Activated CD4-positive, alpha-beta T cell treated with anti-CD3 and anti-CD28 coated beads for 1 hour (primary cell): Measurements from ENCODE around the gene NBEA.
"Not testable (repeated sequence)": the region's sequence is repeated elsewhere in the genome, so short reads cannot be mapped to it uniquely, and the experiment has no call there.

Experiments
- DNase-seq: peaks from one replicate; pipeline ENCODE4 v3.0.0-alpha.2; 2020

Gene NBEA

DNA sequence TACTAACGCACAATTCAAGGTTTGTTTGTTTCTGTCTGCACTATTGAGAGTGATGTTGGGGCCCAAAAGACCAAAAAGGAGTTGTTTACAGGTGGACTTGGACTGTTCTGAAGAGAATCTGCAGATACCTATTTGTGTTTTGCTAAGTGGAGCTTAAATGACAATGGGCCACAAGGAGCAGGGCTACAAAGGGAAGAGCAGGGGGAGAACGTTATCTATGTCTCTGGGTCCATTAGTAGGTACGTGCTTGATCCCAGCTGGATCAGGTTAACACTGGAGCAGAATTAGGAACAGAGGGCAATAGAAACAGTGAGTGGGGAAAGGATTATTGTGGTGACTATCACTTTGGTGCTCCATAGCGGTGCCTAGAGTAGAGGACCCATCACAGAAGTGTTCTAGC, 22.5 kb downstream of the NBEA start:
- DNase-seq: no peak

DNA sequence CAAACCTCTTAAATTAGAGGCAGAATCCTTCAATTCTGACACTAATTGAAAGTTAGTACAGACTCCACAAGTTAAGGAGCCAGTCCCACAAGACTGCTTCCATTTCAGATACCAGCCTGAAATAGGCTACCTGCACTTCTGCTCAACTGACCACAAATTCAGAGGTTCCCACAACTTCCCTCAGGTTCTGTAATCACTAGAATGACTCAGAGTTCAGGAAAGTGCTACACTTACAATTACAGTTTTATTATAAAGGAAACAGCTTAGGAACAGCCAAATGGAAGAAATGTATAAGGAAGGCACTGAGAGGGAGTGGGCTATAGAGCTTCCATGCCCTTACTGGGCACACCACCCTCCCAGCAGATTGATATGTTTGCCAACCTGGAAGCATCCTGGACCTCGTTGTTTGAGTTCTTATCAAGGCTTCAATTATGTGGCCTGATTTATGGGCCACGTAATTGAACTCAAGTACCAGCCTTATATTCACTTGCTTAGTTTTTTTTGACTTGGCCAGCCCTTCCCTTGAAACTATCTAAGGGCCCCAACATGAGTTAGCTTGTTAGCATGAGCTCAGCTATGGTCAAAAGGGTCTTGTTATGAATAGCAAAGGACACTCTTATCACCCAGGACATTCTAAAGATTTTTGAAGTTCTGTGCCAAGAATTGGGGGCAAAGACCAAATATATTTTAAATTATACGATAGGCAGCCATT, 25.9 kb downstream of the NBEA start:
- DNase-seq: no peak

DNA sequence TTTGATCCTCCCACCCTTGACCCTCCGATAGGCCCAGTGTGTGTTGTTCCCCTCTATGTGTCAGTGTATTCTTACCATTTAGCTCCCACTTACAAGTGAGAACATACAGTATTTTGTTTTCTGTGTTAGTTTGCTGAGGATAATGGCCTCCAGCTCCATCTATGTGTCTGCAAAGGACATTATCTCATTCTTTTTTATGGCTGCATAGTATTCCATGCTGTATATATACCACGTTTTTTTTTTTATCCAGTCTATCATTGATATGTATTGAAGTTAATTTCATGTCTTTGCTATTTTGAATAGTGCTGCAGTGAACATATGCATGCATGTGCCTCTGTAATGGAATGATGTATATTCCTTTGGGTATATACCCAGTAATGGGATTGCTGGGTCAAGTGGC, 27.5 kb downstream of the NBEA start:
- DNase-seq: not testable (repeated sequence)

DNA sequence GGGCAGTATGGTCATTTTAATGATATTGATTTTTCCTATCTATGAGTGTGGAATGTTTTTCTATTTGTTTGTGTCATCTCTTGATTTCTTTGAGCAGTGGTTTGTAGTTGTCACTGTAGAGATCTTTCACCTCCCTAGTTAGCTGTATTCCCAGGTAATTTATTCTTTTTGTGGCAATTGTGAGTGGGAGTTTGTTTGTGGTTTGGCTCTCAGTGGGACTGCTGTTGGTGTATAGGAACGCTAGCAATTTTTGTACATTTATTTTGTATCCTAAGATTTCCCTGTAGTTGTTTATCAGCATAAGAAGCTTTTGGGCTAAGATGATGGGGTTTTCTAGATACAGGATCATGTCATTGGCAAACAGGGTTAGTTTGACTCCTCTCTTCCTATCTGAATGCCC, 28.9 kb downstream of the NBEA start:
- no peak for DNase-seq

DNA sequence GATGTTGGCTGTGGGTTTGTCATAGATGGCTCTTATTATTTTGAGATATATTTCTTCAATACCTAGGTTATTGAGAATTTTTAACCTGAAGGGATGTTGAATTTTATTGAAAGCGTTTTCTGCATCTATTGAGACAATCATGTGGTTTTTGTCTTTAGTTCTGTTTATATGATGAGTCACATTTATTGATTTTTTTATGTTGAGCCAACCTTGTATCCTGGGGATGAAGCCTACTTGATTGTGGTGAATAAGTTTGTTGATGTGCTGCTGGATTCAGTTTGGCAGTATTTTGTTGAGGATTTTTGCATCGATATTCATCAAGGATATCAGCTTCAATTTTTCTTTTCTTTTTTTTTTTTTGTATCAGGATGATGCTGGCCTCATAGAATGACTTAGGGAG, 29.4 kb downstream of the NBEA start:
- no peak for DNase-seq

DNA sequence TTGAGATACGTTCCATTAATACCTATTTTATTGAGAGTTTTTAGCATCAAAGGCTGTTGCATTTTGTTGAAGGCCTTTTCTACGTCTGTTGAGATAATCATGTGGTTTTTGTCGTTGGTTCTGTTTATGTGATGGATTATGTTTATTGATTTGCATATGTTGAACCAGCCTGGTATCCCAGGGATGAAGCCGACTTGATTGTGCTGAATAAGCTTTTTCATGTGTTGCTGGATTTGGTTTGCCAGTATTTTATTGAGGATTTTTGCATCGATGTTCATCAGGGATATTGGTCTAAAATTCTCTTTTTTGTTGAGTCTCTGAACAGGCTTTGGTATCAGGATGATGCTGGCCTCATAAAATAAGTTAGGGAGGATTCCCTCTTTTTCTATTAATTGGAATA, 43.1 kb downstream of the NBEA start:
- DNase-seq: not testable (repeated sequence)

DNA sequence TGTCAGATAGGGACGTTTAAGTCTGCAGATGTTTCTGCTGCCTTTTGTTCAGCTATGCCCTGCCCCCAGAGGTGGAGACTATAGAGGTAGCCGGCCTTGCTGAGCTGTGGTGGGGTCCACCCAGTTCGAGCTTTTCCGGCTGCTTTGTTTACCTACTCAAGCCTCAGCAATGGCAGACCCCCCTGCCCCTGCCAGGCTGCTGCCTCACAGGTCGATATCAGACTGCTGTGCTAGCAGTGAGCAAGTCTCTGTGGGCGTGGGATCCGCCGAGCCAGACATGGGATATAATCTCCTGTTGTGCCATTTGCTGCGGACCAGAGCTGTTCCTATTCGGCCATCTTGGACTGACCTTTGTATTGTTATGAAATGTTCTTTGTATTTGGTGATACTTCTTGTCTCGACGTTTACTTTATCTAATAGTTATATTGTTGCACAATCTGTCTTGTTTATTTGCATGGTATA, 46.3 kb downstream of the NBEA start:
- no peak for DNase-seq

DNA sequence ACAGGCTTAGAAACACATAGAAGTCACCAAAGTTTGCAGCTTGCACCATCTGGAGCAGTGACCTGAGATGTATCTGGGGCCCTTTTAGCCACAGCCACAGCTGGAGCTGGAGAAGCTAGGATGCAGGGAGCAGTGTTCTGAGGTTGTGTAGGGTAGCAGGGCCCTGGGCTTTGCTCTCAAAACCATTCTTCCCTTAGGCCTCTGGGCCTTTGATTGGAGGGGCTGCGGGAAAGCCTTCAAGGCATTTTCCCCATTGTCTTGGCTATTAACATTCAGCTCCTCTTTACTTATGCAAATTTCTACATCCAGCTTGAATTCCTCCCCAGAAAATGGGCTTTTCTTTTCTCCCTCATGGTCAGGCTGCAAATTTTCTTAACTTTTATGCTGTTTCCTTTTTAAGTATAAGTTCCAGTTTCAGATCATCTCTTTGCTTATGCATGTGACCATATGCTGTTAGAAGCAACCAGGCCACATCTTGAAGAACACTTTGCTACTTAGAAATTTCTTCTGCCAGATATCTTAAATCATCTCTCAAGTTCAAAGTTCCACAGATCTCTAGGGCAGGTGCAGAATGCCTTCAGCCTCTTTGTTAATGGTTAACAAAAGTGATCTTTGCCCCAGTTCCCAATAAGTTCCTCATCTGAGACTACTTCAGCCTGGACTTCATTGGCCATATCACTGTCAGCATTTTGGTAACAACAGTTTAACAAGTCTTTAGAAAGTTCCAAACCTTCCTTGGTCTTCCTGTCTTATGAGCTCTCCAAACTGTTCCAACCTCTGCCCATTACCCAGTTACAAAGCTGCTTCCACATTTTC, 48.5 kb downstream of the NBEA start:
- no peak for DNase-seq

DNA sequence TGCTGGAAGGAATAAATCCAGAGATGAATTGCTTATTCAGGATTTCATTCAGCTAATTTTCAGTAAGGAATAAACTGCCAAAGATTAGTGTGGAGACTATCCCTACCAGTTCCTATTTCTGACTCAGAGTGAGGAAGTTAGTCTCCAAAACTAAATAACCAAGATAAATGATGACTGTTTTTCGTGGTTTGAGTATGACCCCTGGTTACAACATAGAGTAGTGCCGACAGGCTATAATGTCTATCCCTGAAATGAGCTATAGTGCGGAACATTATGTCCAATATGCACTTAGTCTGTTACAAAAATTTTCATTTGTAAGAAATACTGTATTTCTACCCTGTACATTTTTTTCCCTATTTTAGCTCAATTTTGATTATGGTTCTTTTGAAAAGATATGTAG, 51.4 kb downstream of the NBEA start:
- DNase-seq: no peak

DNA sequence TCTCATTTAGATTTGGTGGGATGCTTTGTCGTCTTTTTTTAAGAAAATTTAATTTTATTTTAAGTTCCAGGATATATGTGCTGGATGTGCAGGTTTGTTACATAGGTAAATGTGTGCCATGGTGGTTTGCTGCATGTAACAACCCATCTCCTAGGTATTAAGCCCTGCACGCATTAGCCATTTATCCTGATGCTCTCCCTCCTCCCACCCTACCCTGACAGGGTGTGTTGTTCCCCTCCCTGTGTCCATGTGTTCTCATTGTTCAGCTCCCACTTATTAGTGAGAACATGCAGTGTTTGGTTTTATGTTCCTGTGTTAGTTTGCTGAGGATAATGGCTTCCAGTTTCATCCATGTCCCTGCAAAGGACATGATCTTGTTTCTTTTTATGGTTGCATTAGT, 61.7 kb downstream of the NBEA start:
- not testable (repeated sequence) for DNase-seq

DNA sequence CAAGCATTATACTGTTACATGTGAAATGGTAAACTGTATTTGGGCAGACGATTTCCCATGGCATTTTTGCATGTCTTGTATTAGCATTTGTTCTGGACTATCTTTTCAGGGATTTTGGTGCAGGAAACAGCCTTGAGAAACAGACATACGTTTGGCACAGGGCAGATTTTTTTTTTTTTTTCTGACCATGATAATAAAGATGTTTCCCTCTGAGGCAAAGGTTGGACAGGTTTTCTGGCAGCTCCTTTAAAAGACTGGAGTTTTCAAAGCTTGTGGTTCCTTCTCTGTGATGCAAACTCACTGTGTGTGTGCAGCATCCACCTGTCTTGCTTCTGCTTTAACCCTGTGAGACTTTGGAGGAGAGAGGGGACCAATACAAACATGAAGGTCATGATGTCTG, 63.0 kb downstream of the NBEA start:
- DNase-seq: no peak

DNA sequence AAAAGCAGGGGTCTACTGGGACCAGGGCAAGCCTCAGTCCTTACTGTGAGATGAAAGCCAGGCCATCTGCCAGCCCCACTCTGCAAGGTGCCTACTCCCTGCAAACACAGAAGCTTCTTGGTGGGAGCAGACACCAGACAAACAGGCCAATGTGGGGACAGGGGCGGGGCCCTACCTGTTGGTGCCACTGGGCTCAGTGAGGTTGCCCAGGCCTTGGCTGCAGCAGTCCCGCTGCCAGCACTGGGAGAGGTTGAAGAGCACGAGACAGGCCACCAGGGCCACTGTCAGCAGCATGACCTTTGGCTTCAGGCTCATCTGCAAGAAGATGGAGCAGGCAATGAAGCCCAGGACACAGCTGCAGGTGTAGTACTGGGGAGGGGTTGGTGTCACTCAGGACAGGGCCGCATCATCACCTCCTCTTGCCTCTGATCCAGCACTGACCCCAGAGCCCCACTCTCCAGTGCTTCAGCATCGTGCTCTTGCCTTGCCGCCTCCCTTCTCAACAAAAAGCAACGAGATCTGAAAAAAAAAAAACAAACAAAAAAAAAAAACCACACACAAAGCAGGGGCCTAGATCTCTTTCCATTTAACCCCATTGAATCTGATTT, 72.6 kb downstream of the NBEA start:
- no peak for DNase-seq

DNA sequence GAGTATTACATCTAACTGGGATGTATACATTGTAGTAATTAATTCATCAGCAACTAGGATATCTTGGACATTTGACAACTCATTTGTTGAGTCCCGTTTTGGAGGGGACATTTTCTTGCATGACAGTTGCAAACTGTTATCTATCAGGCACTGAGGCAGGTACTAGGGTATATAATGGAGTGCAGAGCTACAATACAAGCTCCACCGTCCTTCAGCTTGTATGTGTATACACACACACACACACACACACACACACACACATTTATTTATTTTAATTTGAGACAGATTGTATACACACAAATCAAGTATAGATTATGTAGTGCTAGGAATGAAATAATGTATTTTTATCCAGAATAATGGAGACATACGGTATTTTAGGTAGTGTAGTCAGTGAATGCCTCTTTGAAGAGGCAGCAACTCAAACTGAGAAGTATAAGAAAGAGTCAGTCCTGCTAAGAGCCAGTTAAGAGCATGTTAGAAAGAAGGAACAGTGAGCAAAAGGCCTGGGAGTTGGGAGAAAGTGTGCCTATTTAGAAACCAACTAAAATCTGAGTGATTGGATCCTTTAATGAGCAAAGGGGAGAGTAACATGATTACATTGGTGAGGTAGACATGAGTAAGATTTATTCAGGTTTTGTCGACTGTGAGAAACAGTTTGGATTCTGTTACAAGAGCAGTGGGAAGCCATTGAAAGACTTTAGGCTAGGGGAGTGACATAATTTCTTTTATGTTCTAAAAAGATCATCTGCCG, 74.5 kb downstream of the NBEA start:
- DNase-seq: no peak

DNA sequence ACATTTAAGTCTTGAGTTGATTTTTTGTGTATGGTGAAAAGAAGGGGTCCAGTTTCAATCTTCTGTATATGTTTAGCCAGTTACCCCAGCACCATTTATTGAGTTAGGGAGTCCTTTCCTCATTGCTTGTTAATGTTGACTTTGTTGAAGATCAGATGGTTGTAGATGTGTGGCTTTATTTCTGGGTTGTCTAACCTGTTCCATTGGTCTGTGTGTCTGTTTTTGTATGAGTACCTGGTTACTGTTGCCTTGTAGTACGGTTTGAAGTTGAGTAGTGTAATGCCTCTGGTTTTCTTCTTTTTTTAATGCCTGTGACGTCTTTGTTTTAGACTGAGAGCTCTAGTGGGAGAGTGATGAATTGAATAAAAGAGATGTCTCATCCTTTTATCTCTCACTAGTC, 83.2 kb downstream of the NBEA start:
- DNase-seq: no peak

DNA sequence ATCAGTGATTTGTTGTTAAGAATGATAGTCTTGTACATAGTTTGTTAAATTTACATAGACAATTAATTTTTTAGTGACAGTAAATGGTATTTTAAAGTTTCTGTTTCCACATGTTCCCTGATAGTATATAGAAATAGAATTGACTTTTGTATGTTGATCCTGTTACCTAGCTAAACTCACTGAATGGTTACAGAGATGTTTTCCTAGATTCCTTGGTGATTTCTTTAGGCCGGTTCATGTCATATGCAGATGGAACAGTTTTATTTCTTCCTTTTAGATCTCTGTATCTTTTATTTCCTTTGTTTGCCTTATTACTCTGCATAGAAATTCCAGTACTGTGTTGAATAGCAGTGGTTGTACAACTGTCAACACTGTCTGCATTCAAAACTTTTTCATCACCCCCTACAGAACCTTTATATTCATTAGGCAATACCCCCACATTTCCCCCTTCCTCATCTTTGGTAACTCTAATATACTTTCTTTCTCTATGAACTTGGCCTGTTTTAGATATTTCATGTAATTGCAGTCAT, 86.3 kb downstream of the NBEA start:
- DNase-seq: no peak

DNA sequence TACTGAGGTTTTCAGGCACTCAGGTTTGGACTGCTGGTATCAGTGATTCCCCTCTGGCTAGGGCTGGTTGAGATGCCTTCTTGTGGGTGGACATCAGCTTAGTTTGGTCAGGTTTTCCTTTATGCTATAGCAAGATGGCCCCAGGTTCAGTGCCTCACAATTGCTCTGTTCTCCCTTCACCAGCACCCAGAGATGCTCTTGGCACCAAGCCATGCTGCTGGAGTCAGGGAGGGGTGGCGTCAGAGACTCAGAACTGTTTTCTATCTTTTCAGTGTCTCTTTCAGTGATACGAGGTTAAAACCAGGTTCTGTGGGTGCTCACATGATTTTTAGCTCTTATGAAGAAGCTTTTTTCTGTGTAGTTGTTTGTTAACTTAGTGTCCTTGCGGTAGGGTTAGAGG, 96.9 kb downstream of the NBEA start:
- DNase-seq: no peak

DNA sequence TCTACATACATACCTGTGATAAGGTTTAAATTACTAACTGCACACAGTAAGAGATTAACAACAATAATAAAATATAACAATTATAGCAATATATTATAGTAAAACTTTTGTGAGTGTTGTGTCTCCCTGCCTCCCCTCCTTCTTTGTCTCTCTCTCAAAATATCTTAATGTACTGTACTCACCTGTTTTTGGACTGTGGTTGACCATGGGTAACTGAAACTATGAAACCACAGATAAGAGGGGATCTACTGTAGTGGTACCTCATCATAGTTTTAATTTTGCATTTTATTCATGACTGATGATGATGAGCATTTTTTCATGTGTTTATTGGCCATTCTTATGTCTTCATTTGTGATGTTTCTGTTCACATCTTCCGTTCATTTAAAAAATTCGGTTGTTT, 104.5 kb downstream of the NBEA start:
- no peak for DNase-seq

DNA sequence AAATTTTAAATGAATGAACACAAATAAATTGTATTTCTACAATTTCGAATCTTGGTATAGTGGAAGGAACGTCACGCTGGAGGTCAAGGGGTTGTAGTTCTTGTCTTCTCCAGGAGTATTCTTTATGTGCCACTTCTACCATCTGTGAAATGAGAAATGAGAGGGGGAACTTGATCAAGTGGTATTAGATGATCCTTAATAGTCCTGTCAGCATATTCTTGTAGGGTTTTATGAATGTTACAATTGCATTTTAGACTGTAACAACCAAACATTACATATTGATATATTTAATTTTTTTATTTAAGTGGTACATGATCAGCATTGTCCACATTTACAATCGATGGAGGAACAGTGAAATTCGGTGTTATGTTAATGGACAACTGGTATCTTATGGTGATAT, 113.6 kb downstream of the NBEA start:
- no peak for DNase-seq

DNA sequence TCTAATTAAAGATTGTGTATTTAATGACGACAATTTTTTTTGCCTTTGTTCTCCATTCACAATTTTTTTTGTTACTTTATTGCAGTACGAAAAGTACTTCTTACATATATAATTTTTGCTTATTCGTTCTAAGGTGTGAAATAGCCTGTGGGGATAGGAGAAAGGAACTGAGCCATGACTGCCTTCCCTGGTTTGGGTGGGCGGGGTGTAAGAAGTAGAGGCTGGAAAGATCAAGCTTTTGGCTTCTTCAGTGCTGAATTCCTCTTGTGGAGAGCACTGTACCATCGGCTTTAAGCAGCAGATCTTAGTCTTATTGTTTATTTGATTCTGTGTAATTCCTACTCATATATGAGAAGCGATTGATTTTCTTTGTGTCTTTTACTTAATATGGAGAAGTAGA, 115.8 kb downstream of the NBEA start:
- no peak for DNase-seq

DNA sequence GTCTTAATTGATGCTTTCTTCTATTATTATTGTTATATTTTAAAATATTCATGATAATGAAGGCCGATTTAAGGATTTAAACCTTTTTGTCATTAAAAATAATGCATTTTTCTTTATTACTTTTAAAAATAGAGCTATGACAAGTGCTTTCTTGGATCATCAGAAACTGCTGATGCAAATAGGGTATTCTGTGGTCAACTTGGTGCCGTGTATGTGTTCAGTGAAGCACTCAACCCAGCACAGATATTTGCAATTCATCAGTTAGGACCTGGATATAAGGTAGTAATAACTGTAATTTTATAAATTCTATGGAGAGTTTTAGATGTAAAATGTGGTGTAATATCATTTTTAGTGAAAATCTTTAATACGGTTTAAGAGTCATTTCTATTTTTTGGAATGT, 116.5 kb downstream of the NBEA start:
- DNase-seq: not testable (repeated sequence)

DNA sequence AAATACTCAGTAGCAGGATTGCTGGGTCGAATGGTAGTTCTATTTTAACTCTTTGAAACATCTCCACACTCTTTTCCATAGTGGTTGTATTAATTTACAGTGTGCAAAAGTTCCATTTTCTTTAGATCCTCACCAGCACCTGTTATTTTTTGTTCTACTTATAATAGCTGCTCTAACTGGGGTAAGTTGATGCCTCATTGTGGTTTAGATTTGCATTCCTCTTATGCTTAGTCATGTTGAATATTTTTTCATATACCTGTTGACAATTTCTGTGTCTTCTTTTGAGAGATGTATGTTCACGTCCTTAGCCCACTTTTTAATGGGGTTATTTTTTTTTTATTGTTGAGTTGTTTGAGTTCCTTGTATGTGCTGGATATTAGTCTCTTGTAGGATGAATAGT, 144.6 kb downstream of the NBEA start:
- DNase-seq: no peak

DNA sequence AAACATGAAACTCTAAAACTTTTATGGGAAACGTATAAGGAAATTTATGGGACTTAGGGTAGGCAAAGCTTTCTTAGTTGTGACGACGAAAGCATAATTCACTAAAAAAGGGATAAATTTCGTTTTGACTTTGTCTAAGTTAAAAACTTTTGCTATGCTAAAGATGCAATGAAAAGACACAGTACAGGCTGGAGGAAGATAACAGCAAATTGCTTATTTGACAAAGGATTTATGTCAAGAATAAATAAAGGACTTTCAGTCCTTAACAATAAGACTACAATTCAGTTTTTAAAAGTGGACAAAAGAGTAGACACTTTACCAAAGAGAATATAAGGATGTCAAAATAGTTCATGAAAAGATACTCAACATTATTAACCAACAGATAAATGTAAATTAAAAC, 150.2 kb downstream of the NBEA start:
- no peak for DNase-seq

DNA sequence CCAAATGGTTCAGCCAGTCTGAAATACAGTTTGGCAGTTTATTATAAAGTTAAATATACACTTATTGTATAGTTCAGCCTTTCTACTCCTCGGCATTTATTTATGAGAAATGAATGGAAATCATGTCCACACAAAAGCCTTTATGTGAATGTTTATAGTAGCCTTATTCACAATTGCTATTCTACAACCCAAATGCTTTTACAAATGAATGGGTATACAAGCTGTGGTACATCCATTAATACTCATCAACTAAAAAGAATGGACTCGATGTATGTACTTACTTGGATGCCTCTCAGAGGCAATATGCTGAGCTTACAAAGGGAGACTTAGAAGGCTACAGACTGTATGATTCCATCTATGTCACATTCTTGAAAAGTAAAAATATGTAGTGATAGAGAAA, 150.7 kb downstream of the NBEA start:
- no peak for DNase-seq
